HG03521 (cell line): Measurements from ENCODE around the gene PARN.

ENCODE experiments used
- ATAC-seq: cut with Tn5 transposase; IDR thresholded peaks from one replicate; pipeline ENCODE4 v1.9.1; 2021; ENCODE audit warnings: mild to moderate bottlenecking, moderate library complexity; ENCODE audit not compliant: unreplicated experiment

PARN gene

DNA sequence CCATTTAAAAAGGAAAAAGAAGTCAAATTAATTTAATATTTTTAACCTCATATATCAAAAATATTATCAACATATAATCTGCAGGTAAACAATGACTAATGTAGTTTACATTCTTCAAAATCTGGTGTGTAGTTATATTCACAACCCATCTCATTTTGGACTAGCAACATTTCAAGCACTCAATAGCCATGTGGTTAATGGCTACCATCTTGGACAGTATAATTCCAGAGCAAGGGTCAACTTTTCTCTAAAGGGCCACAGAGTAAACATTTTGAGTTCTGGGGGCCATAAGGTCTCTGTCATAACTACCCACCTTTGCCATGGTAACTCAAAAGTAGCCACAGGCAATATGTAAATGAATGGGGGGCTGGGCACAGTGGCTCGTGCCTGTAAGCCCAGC, 153.9 kb downstream of the PARN start:
- ATAC-seq = no peak

DNA sequence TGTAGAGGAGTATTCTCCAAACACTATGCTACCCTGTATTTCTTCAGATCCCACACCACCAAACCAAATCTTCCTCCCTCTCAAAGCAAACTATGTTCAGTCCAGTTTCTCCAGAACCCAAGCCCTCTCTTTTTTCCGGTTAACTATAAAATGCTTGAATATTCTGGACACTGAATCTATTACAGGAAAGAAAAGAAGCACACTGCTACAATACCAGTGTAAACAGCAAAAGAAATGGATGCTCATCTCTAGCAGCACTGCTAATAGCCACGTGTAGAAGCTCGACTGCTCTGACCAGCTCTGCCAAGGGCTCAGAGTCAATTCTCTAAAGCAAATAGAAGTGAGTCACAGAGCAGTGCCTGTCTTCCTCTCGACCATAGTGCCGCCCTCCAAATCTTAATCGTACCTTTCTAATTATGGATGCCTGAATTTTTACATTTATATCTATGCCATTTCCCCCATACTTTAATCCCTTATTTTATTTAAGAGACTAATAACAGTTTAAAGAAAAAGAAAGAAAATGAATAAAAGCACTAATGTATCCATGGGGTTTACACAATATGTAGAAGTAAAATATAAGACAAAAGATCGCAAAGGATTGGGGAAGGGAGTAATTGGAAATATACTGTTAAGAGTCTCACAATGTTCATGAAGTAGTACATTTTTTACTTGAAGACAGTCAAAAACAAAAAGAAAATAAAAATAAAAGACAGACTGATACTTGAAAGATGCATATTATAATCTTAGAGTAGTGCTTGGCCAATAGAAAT, 154.5 kb downstream of the PARN start:
- ATAC-seq = no peak

DNA sequence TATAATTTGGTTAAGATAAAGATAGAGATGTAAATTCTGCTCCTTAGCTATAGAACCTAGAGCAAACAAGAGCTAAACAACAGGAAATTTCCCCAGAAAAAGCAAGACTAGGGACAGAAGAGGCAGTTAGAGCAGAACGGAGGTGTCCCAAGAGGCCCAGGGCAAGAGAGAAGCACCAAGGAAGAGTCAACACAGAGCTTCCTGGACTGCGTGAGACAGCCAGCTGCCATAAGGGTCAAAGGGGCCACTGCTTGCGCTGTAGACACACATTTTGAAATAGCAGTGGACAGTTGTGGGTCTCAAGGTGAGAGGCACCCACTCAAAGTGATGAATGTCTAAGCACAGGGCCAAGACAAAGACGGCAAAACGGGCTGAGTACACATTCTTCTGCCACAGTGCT, 156.6 kb downstream of the PARN start:
- no peak for ATAC-seq

DNA sequence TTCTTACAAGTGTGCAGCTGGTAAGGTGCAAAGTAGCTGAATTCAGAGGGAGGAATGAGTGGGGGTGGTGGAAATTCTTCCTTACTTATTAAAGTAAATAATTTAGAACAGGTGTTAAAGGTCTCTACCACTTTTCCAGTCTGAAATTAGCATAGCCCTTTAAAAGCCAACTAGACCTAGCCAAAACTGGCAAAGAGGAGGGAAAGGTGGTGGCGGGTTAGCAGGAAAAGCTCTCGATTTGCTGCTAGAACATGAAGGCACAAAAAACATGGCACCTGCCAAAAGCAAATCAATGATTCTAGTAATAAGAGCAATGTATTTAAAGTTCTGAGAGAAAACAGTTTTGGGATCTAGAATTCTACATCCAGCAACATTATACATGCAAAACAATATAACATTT, 157.7 kb downstream of the PARN start:
- ATAC-seq = no peak

DNA sequence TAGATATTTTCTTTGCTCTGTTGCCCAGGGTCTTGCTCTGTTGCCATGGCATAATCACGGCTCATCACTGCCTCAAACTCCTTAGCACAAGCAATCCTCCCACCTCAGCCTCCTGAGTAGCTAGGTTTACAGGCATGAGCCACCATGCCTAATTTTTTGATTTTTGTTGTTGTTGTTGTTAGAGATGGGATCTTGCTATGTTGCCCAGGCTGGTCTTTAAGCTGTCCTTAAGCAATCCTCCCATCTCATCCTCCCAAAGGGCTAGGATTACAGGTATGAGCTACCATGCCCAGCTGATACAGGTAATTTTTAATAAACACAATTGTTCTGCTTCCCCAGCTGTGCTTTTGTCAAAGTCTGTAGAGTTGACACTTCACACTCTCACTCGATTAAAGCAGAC, 159.3 kb downstream of the PARN start:
- ATAC-seq = no peak

DNA sequence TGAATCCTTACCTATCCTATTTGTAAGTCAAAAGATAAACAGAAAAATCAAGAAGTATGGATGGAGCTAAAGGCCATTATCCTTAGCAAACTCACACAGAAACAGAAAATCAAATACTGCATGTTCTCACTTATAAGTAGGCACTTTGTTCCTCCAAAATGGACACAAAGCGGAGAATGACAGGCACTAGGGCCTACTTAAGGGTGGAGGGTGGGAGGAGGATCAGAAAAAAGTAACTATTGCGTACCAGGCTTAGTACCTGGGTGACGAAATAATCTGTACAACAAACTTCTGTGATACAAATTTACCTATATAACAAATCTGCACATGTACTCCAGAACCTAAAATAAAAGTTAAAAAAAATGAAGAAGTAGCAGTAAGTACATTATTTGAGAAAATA, 164.3 kb downstream of the PARN start:
- no peak for ATAC-seq

DNA sequence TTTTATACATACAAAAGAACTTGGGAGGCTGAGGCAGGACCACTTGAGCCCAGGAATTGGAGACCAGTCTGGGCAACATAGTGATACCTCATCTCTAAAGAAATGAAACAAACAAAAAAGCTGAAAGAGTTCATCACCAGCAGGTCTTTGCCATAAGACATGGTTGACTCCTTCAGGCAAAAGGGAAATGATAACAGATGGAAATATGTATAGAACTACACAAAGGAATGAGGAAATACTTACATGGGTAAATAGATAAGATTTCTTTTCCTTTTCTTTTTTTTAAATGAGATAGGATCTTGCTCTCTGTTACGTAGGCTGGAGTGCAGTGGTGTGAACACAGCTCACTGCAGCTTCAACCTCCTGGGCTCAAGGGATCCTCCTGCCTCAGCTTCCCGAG, 165.3 kb downstream of the PARN start:
- ATAC-seq = no peak

DNA sequence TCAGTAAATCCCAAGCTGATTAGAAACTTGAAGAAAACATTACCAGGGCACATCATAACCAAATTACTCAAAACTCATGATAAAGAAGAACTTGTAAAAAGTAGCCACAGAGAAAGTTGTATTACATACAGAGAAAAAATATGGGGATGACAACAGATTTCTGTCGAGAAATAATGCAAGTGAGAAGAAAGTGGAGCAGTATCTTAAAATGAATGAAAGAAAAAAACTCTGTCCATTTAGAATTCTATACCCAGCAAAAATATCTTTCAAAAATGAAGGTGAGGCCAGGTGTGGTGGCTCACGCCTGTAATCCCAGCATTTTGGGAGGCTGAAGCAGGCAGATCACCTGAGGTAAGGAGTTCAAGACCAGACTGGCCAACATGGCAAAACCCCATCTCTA, 165.9 kb downstream of the PARN start:
- ATAC-seq = no peak

DNA sequence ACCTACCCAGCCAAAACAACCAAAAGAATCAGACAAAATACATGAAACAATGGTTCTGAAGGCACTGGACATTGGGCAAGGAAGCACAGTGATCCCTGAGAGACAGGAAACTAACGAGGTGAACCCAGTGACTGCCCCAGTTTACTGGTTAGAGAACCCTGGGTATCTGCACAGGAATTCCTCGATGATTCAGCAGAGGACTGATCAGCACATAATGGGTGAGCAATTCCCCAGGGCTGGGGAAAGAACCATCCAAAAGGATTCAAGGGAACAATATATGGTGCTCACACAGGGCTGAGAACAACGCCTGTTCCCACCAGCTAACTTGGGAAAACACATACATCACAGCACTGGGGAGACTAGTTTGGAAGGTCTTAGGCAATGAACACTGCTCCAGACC, 167.2 kb downstream of the PARN start:
- no peak for ATAC-seq

DNA sequence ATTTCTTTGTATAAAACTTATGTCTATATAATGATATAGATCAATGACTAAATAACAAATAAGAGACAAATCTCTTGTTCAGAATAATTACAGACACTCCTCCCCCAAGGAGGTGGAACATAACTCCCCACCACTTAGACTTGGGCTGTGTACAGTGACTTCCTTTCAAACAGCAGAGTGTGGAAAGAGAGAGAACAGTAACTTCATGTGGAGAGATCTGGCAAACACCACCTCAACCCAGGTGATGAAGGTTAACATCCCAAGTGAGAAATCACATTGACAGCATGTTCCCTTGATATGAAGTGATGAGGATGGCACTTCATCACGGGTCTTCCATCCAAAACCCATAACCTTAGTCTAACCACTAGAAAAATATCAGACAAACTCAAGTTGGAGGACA, 169.3 kb downstream of the PARN start:
- no peak for ATAC-seq

DNA sequence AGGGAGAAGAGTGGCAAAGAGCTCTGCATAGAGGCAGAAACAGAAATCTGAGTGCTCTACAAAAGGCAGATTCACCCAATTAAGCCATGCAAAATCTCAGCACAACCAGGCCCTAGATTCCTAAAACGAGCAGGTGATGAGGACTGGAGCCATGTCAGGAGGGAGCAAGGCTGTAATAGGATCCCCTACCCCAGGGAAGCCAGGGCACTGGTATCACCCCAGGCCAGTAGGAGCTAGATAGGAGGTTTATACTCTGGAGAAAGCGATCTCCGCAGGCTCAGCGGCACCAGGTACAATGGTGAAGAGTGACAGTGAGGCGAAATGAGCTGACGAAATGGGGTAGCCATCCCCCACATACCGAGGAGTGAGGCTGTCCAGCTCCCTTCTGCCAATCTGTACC, 171.5 kb downstream of the PARN start:
- no peak for ATAC-seq

DNA sequence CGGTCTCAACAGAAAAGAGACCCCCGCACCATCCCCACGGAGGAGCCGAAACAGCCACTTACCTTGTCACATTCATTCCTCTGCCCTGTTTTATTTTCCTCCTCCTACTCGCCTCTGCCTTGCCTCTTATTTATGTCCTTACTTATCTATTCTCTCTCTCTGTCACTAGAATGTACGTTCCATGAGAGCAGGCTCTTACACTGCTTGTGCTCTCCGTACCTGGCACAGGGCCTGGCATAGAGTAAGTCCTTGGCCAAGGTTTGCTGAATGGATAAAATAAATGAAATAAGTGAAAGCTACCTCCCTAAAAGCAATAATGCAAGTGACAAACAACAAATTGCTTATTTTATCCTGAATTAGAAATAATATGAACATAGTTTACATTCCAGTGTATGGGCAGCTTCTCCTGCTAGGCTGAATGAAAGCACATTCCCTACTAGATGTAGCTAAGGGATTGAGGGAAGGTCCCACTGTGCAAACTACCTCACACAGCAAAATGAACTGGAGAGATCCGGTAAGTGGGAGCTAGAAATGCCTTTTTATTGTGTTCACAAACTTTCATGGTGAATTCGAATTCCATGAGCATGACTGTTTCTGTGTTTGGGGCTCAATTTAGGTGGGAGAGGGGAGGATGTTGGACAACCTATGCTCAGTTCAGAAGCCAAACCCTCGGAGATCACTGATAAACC, 173.1 kb downstream of the PARN start:
- ATAC-seq = no peak

DNA sequence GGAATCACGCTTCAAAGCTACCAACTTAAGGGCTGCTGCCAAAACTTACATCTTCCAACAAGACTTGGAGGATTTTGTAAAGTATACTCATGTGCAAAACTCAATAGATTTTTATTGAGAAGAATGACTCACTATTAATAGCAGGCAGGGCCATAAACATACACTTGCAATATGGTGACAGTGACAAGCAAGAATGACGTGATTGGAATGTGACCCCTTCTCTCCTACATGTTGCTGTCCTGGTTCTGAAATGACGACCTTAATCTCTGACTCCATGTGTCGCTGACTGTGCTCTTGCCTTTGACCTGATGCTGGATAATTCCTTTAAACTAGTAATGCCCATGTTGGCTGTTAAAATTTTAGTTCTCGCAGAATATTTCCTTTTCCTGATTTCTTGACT, 174.5 kb downstream of the PARN start:
- ATAC-seq = no peak

DNA sequence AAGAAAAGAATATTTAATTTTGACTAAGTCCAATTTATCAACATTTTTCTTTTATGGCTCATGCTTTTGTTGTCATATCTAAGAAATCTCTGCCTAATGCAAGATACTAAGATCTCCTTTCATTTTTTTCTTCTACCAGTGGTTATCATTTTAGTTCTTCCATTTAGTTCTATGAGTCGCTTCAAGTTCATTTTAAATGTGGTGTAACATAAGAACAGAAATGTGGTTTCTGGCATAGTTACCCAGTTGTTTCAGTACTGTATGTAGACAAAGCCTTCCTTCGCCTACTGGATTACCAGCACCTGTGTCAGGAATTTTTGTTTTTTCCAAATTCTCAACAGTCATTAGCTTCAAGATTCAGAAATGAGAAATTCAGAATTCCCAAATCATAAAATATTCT, 175.7 kb downstream of the PARN start:
- no peak for ATAC-seq

DNA sequence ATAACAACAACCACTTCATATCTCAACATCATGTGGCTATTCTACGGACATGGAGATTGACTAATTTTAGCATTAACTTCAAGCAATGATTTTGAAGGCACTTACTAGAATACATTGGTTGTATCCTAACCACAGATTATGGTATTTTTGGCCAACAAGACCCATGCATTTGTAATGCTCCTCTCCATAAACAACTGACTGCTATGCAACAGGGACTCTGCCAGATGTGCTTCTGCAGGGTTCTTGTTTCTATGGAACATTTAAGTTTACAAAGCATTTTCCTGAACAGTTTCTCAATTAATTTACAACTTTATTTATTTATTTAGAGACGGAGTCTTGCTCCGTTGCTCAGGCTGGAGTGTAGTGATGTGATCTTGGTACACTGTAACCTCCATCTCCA, 178.0 kb downstream of the PARN start:
- no peak for ATAC-seq

DNA sequence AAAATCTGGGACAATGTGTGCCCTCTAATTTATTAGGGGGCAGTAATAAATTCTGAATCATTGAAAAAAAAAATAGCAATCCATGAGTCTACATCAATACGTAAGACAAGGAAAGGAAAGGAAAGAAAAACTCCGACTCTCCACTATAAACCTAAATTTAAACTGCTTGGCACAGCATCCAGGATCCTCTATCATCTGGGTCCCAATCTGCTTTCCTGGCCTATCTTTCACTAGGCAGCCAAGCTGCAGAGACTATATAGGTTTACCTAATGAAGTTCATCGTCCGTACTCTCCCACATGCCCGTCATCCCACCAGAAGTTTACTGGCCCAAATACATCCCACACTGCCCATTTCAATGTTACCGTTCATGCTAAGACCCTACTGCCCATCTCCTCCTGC, 179.2 kb downstream of the PARN start:
- no peak for ATAC-seq

DNA sequence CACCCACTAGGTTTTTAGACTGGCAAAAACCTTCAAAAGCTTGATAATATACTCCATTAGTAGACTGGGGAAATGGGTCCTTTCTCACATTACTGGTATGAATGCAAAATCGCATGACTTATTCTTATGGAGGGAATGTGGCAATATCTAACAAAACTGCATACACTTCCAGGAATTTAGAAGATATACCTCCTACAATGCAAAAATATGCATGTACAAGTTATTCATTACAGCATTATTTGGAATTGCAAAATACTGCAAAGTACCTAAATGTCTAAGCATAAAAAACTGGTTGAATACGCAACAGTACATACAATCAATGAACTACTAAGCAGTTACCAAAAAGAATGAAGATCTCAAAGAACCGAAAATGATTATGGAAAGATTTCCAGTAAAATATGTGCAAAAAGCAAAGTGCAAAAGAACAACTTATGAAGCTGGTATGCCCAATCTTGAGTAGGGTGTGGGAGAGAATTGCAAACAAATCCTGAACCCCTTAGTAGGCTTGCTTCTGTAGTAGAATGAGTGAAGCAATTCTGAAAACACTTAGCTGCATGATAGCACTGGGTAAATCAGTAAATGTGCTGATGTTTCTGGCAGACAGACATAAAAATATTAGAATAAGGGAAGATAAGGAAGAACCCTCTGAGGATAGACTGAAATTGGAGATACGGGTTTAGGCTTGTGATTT, 180.1 kb downstream of the PARN start:
- ATAC-seq = no peak

DNA sequence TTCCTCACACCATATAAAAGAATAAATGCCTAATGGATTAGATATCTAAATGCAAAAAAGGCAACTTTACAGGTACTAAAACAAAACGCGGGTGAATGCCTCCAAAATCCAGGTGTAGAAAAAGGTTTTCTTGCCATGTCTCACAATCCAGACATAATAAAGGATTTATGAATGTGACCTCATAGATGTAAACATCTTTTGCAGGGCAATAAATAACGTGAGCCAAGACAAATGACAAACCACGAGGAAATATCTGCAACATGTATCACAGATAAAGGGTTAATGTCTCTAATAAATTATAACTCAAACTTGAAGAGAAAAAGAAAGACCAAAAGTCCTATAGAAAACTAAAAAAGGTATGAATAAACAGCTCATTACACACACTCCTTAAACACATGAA, 180.7 kb downstream of the PARN start:
- ATAC-seq = no peak

DNA sequence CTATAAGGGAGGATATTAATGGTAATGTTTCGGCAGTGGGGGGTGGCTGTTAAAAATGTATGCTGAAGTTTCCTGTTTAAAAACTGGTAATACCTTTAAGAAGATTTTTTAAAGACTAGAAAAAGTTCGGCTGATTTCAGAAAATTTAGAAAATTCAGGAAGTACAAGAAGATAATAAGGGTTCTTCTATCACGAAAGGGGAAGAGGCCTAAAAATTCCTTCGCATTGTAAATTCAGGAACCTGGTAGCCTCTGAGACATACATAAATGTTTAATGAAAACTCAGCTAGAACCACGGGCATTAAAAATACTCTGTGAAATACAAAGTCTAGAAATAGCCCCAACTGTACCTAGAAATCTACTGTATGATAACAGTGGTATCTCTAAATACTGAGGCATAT, 181.2 kb downstream of the PARN start:
- no peak for ATAC-seq

DNA sequence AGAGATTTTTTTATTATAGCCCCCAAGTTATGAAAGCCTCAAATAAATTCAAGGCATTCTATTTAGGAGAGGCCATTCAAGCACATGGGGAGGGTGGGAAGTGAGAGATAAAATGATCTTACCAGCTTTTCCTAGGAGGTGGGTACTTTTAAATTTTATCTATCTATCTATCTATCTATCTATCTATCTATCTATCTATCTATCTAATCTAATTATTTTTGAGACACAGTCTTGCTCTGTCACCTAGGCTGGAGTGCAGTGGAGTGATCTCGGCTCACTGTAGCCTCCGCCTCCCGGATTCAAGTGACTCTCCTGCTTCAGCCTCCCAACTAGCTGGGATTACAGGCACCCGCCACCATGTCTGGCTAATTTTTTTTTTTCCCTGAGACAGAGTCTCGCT, 182.3 kb downstream of the PARN start:
- no peak for ATAC-seq

DNA sequence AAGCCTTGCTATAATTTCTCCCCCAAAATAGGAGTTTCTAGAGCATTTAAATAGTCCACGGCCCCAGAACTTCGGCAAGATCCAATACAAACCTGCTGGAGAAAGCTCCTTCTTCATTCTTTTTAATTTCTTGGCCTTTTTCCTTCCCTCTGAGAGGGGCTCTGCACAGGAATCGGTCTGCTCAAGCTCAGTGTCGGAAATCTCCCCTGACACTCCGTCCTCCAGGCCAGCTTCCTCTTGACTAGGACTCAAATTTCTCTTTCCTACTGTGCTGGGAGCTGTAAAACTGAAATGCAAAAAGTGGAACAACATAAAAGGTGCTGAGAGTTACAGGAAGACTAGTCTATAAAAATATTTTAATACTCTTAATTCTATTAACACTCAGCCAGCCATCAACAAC, 183.3 kb downstream of the PARN start:
- ATAC-seq = no peak
